SKM-1 treated with dmso at 0.1 percent for 144 hours (cell line): ENCODE data around the gene STXBP5.

Source experiments
- DNase-seq: peaks from one replicate; lab custom pipeline; 2025; ENCODE audit not compliant: unreplicated experiment; lab: John Stamatoyannopoulos, UW

The STXBP5 gene

DNA sequence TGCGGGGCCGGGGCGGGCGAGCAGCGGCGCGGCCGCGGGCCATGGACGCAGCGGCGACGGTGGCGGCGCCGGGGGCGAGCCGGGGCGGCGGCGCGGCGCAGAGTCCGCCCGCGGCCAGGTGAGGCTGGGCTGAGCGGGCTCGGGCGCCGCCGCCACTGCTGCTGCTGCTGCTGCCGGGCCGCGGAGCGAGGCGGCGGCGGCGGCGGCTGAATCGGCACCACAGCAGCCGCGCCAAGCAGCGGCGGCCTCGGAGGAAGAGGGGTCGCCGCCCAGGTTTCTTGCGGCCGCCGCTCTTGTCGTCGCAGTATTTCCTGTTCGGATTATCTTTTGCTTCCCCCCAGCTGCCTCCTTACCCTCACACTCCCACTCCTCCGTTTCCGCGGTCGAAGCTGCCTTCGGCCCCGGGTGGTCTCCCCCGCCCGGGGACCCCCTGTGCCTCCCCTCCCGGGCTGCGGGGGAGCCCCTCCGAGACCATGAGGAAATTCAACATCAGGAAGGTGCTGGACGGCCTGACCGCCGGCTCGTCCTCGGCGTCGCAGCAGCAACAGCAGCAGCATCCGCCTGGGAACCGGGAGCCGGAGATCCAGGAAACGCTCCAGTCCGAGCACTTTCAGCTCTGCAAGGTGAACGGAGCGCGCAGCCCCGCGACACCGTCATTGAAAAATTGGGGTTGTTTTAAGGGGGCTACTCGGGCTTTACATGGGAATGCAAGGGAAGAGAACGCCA, at the start of gene STXBP5:
TSS of gene STXBP5 (plus strand) at position 358 of the 726 bp plus-strand sequence. CDS start at position 474, 116 bp downstream.
- DNase-seq = no peak

DNA sequence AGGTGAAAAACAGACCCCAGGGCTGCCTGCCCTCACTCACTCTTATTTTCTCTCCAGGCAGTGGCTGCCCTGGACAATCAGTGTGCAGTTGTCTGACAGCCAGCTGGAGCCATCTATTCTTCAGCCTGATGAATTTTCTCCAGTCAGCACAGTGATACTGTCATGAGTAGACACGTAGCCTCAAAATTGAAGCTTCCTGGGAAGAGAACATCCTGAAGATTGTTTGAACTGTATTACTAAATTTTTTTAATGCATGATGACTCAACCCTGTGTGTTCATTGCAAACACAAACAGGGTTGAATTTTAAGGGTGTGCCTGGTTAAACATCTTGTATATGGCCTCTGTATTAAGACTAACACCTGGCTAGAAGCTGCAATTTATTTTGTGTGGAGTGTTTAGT, 49.8 kb upstream of the STXBP5 start:
- DNase-seq = no peak

DNA sequence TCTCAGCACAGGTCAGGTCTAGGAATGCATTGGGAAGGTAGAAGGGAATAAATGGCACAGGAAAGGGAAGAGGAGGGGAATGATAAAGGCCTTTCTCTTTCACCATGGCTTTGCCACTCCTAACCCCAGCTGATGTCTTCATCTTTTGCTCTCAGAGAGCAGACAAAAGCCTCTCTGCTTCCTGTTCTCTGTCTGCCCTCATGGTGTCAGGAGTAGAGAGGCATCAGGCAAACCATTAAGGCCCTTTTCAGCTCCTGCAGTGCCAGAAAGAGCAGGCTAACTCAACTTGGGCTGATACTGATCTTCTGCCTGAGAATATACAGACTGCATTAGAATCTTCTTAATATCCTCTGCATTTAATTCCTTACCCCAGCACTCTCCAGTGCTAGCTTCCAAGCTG, 48.0 kb upstream of the STXBP5 start:
- DNase-seq = no peak

DNA sequence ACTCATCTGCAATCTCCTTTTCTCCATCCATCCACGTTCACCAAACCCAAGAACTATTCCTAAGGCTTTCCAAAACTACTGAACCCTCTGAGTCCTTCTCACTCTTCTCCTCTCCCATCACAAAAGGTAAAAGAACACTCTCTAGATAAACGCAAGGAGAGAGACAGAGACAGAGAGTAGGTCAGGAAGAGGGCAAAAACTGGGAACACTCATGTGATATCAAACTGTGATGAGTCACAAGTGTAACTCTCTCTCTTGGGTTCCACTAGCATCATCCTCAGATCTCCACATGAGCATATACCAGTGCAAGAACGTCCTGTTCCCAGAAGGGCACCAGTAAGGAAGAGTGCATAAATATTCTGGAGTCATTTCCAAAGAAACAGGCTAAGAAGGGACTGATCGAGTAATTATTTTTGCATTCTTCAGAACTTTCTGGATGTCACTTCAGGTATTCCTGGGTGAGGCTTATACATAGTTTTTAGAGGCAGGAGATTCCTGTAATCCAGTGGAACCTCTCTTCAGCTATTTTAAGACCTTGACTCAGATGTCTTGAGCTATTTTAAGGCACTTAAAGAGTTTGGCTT, 47.3 kb upstream of the STXBP5 start:
- no peak for DNase-seq

DNA sequence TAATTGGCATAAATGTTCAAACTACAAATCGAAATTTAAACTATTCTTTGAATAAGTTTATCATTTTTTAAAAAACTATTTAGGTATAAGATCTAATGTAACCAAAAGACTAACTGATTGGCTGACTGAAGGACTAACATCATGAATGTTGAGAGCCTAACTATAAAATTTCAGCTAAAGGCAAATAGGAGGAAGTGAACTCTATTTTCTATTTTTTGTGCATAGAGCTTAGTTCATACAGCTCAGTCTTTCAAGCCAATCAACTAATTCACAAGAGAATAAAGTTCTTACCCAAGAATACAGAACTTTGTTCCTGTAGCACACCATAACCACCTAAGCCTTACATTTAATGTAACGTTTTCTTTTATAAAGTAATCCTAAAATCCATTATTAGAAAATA, 46.3 kb upstream of the STXBP5 start:
- no peak for DNase-seq

DNA sequence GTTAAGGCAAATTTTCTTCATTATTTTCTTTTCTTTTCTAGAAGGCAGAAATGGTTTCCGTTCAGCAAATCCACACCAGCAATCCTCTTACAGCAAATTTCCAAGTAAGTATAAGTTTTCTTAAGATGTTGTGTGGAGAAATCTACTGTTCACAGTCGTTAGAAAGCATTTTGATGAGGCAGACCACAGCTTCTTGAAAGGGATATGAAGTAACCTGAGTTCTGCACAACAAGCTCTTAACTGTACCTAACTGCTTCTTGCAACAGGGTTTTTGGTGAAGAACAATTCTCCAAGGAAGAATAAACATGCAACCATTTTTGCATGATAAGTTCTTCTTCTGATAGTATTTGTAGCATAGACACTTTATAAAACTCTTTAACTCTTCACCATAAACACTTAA, 45.3 kb upstream of the STXBP5 start:
- DNase-seq = peak; percentile 77

DNA sequence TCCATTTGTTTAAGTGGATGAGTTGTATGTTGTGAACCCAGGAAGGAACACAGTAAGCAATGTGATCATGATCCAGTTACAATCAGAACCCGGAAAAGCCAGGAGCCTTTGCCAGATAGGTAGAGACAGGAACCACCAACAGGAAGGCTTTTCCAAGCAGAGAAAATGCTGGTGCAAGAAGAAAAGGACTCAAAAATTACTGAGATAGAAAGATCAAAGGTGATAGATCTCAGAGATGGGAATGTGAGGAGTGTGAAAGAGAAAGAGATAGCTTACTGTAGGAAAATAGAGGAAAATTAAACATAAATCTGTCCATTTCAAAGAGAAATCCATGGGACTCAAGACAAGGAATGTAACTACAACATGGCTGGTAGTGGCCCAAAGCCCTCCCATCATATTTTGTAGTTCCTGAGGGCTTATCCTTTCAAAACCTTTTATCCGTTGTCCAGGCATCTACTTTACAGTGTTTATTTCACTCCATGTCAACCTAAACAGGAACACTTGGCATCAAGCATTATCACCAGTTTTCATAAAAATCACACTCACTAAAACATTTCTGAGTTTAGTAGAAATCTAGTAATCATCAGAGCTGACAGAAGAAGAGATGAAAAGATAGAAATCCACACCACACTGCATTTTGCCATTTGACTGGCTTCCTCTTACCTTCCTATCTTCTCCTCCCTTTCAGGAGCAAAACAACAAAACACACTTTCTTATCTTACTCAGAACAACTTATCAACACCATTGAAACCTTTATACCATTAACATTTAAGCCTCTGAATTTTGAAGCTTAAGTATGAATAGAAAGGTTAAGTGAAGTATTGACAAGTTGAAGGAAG, 44.5 kb upstream of the STXBP5 start:
- no peak for DNase-seq

DNA sequence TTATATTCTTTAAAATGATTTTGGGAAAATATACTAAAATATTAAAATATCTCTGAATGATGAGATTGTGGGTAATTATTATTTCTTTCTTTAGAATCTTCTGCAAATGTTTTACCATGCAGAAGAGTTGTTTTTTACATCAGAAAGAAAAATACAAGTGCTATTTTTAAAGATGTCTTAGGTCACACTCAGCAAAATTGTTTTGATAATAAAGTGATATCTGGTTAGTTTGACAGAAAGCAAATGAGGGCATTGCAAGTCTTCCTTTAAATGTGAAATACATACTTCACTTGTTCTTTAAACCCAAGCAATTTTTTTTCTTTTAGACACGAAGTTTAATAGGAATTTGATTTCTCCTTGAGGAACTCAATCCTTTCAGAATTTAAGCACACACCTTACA, 43.6 kb upstream of the STXBP5 start:
- DNase-seq = no peak

DNA sequence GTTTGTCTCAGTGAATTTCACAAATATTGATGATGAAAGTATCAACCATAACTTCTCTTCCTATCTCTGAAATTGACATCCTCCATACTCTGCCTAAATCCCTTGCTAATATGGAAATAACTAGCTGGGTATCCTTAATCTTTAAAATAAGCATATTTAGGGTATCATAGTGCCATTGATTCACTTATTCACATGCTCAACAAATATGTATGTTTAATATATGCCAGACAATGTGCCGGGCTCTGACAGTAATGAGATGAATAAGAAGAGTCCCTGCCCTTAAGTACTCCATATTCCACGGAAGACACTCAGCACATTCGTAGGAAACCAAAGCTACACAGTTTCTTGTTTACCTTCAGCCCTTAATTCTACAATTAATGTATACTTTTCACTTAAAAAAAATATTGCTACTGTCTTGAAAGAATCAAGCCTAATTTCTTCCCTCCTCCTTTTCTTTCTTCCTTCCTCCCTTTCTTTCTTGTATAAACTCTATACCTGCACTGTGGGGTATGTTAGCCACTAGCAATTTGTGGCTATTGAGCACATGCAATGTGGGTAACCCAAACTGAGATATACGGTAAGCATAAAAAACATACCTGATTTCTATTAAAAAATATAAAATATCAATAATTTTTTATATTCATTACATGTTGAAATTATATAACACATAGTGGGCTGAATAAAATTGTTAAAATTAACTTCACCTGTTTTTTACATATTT, 42.8 kb upstream of the STXBP5 start:
- no peak for DNase-seq

DNA sequence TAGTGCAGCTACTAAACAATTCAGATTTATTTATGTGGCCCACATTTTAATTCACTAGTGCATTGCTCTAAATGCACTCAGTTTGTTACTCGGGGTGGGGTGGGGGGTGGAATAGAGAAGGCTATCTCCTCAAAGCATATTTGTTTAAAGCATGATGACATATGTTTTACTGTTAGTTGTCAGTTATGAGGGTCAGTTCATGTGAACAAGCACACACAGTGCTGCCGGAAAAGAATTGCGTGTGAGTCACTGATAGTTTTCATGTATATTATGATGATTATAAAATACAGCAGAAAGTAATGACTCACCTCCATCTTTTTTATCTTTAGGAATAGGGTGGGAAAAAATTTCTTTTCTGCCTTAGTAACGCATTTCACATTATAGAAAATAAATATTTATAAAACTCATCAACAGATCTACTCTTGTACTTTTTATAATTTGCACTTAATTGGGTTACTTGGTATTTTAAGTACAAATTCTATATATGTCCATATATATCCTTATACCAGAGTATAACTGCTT, 42.2 kb upstream of the STXBP5 start:
- DNase-seq = no peak

DNA sequence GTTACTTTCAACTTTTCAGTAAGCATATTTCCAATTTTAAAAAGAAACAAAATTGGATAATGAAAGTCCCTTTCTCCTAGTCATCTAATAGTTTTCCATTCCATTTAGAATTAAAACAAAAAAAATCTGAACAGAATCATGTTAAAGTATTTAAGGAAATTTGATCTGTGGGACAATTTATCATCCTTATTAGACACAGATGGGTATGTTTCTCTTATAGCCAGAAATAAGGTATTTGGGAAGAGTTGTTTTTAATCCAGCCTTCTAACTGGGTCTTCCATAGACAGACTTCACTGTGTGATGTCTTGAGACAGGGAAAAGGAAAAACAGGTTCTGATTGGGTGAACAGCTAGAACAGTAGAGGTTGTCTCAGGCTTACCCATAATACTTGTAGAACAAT, 39.5 kb upstream of the STXBP5 start:
- DNase-seq = no peak

DNA sequence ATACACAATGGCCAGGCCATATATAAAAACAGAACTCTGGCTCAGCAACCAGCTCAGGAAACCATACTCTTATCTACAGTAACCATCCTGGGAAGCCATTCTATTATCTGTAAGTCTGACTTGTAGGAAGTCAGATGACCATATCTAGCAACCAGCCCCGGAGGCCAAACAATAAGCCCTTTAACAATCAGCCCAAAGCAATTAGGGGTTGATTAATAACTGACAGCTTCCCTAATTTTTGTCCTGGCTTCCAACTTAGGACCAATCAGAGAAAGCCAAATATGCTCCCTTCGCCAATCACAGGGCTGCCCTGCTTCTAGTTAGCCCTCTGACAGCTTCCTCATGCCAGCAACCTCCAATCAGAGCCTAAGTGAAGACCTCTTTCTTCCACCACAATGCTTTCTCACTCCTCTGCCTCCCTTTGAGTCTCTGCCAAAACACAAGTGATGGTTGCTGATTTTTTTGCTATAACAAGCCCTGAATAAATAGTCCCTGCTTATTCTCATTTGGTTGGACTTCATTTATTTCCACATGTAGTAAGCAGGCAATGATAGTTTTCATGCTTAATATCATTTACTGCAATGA, 37.8 kb upstream of the STXBP5 start:
- DNase-seq = no peak

DNA sequence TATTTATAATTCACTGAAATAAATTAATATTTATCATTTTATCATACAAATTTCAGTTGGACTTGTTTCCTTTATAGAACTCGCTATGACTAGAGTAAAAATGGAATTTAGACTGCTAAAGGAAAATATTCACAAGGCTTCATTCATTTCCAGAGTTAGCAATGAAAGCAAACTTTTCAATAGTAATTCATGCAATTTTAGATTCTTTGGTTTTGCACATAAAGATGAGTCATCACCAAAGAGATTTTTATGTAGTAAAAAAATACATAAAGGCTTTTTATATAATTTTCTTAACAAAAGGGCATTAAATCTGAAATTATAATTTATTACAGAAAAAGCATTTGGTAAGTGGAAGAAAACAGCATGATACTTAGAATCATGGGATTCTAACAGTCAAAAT, 37.2 kb upstream of the STXBP5 start:
- no peak for DNase-seq

DNA sequence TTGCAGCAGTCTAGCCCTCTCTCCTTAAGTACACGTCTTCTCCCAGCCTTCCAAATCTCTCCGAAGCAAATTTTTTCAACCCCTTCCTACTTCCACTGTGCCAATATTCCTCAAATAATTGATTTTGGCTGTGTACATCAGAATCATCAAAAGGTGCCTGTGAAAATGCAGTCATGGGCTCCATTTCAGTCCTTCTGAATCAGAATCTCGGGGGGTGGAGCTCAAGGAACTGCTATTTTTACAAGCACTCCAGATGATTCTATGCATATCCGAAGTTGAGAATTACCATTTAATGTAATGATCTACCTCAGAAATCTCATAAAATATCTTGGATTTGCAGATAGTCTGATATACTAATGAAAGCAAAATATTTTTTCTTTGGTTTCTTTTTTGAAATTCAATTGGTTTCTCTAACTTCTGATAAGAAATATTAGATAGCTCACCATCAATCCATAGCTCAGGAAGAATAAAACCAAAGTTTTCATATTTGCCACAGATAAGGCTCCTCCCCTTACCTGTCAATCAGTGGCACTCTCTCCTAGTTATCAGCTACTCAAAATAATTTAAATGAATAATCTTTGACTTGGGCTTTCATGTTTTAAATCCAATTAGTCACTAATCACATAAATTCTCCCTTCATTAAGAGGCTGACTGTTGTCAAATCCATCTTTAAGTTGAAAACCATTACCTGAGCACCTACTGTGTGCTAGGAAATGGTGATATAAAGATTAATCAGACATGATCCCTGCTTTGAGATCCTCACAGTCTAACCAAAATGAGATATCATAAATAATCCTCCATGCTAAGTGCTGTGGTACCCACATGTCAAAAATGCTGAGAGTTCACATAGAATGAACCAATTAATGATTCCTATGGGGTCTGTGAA, 36.4 kb upstream of the STXBP5 start:
- no peak for DNase-seq

DNA sequence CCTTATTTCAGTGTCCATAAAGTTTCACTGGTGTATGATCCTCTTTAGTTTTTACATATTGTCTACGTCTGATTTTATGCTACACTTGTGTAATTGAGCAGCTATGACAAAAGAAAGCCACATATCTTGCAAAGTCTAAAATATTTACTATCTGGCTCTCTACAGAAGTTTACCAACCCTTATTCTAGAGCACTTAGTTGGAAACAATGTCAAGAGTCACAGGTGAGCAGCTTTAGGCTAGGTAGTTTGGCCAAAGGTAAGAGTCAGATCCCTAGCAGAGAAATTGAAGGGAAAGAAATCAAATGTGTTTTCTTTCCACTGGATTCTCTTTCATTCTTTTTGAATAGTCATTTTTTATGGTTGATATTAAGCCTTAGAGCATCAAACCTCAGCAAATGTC, 34.7 kb upstream of the STXBP5 start:
- DNase-seq = no peak

DNA sequence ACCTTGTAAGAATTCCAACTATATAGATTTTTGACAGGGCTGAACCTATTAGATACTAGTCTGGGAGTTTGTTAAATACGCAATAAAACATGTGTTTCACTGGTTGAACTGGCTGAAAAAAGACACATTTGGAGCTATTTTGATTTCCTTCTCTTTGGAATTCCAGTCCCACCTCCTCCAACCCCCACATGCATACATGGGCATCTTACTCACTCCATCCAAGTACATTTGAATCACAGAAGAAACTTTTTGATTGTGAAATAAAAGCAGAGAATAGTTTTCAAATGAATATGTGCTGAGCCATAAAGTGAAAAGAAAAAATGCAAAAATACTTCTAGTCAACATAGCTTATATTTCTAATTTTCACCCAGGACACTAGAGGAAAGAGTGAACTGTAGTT, 33.9 kb upstream of the STXBP5 start:
- DNase-seq = no peak

DNA sequence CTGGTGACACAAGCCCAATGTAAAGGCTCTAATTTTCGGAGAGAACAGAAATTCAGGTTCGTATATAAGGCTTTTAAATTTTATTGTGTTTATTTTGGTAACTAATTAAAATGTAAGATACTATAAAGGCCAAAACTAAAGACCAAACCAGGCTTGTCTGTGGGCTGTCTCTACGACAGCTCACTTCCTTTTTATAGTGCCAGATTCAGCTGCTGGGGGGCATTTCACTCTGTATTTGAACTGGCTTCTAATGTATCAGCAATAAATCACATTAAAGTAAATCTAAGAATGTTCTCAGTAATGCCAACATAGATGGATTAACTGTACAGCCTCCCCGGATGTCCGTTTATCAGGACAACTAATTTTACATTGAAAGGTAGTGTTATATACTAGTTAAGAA, 31.1 kb upstream of the STXBP5 start:
- no peak for DNase-seq

DNA sequence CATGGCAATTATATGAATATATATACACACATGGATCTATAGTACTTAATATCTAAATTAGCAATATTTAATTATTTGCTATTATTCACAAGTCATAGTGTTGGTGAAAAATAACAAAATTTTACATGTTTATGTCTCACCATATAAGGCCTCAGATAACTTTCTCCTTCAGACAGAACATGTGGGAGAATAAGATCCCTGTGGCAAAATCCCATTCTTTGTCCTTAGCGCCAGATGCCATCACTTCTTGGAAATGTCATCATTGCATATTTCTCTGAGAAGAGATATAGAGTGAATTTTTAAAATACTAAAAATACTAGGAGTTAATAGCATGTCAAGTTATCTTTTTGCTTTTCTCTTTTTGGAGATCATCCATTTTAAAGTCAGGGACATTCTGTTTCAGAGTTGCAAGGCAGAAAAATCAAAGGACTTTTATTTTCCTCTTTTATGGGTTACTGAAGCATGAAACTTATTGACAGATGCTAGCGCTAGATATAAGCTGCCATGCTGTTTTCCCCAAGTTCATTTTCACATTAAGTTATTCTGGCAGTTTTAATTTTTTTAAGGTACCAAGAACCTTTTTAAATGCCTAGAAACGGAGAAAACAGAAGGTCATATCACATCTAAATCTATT, 30.4 kb upstream of the STXBP5 start:
- DNase-seq = no peak

DNA sequence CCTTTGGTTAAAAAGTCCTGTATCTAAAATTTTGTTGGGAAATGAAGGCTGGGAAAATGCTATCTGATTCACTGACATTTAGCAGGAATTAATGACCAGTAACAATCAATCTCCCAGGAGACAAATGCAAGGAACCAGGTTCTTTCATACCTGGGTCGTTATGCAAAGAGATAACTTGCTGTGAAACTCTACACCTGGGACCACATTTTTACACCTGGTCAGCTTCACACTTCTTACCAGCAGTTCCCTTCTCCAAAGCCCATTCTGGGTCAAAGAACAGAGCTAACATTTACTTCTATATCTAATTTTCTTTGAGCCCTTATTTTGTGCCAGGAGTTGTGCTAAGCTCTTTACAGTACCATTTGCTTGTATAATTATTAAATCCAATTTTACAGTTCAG, 27.4 kb upstream of the STXBP5 start:
- no peak for DNase-seq
